ENCODE data around the gene DYNC1I2. TPM values are rescaled to one million over a fixed set of nuclear protein-coding genes. Genes with fewer than 3 reads are reported as not detected.
"Not testable (repeated sequence)": the region's sequence is repeated elsewhere in the genome, so short reads cannot be mapped to it uniquely, and the experiment has no call there.

The DYNC1I2 gene
- total RNA-seq, 4 donors from 2014 or later, result 99.6 to 116 (median 113) TPM

GRCh38 chr2:171772373-171772772 is 85.1 kb downstream of the DYNC1I2 start:
- peaks cover 0 to 7% (median 0%) of the 10 kb centered on the region in 3 donors for H3K36me3 ChIP-seq
- H3K4me1 ChIP-seq, result no peaks in the 10 kb centered on the region
- no peaks in the 10 kb centered on the region for H3K27me3 ChIP-seq
- H3K27ac ChIP-seq, result no peak overlapping the region
- 92 to 96% methylated on average over 5 of the region's 5 CpGs for WGBS, 2 donors
- no peak for DNase-seq (ENCODE audit: low spot score in 2 of 2)
- peaks cover 0 to 17% (median 0%) of the 10 kb centered on the region in 4 donors for H3K9me3 ChIP-seq
- TF ChIP-seq POLR2A (IDR thresholded peaks at IDR 0.05) (no peak), EP300 (IDR thresholded peaks at IDR 0.05) (no peak), CTCF (IDR thresholded peaks at IDR 0.05) (no peak)
- H3K4me3 ChIP-seq, result no peak overlapping the region

- not testable (repeated sequence) for H3K27ac ChIP-seq; H3K4me3 ChIP-seq; DNase-seq (ENCODE audit: low spot score in 2 of 2); H3K4me1 ChIP-seq; H3K27me3 ChIP-seq
- Histone ChIP-seq H3K36me3 (peaks cover 0 to 17% (median 0%) of the 10 kb centered on the region in 3 donors), H3K9me3 (peaks cover 0 to 30% (median 0%) of the 10 kb centered on the region in 4 donors)
- 96 to 98% methylated on average over 11 to 20 of the region's 35 CpGs for WGBS, 2 donors
Measured at GRCh38 chr2:171774581-171774980, 87.3 kb downstream of the DYNC1I2 start.

GRCh38 chr2:171778515-171778914 is 91.2 kb downstream of the DYNC1I2 start:
- 90 to 91% methylated on average over 3 of the region's 3 CpGs for WGBS, 2 donors
- DNase-seq (ENCODE audit: low spot score in 2 of 2), result no peak
- no peak overlapping the region for H3K27ac ChIP-seq
- H3K27me3 ChIP-seq, result no peaks in the 10 kb centered on the region
- H3K36me3 ChIP-seq, result peaks cover 0 to 42% (median 0%) of the 10 kb centered on the region in 3 donors
- H3K4me3 ChIP-seq, result no peak overlapping the region
- no peaks in the 10 kb centered on the region for H3K4me1 ChIP-seq
- TF ChIP-seq CTCF (IDR thresholded peaks at IDR 0.05), result no peak
- TF ChIP-seq EP300 (IDR thresholded peaks at IDR 0.05), result no peak
- TF ChIP-seq POLR2A (IDR thresholded peaks at IDR 0.05), result no peak
- peaks cover 0 to 18% (median 0%) of the 10 kb centered on the region in 4 donors for H3K9me3 ChIP-seq

- Histone ChIP-seq H3K4me1 (no peaks in the 10 kb centered on the region), H3K4me3 (no peak overlapping the region), H3K36me3 (peaks cover 0 to 92% (median 3%) of the 10 kb centered on the region in 3 donors), H3K27ac (no peak overlapping the region), H3K27me3 (no peaks in the 10 kb centered on the region), H3K9me3 (peaks cover 0 to 5% (median 0%) of the 10 kb centered on the region in 4 donors)
- TF ChIP-seq CTCF (IDR thresholded peaks at IDR 0.05), result no peak
- no peak for TF ChIP-seq POLR2A (IDR thresholded peaks at IDR 0.05)
- no peak for TF ChIP-seq EP300 (IDR thresholded peaks at IDR 0.05)
- 83 to 99% methylated on average over 3 of the region's 3 CpGs for WGBS, 2 donors
- DNase-seq (ENCODE audit: low spot score in 2 of 2), result no peak
Measured at GRCh38 chr2:171785450-171785849, 98.2 kb downstream of the DYNC1I2 start.

- no peaks in the 10 kb centered on the region for H3K9me3 ChIP-seq
- no peak overlapping the region for H3K4me3 ChIP-seq
- H3K27me3 ChIP-seq, result no peaks in the 10 kb centered on the region
- H3K36me3 ChIP-seq, result peaks cover 0 to 97% (median 3%) of the 10 kb centered on the region in 3 donors
- no peaks in the 10 kb centered on the region for H3K4me1 ChIP-seq
- TF ChIP-seq EP300 (IDR thresholded peaks at IDR 0.05), result no peak
- no peak for DNase-seq (ENCODE audit: low spot score in 2 of 2)
- no peak overlapping the region for H3K27ac ChIP-seq
- 82 to 83% methylated on average over 8 to 11 of the region's 11 CpGs for WGBS, 2 donors
Measured at GRCh38 chr2:171787333-171788072, 100.2 kb downstream of the DYNC1I2 start.

- TF ChIP-seq POLR2A (IDR thresholded peaks at IDR 0.05) (no peak), CTCF (IDR thresholded peaks at IDR 0.05) (no peak), EP300 (IDR thresholded peaks at IDR 0.05) (no peak)
- Histone ChIP-seq H3K4me1 (no peaks in the 10 kb centered on the region), H3K4me3 (no peak overlapping the region), H3K9me3 (no peaks in the 10 kb centered on the region), H3K27ac (no peak overlapping the region), H3K36me3 (peaks cover 0 to 95% (median 3%) of the 10 kb centered on the region in 3 donors), H3K27me3 (no peaks in the 10 kb centered on the region)
- 70 to 81% methylated on average over 7 of the region's 7 CpGs for whole genome bisulfite sequencing, 2 donors
- no peak for DNase-seq (ENCODE audit: low spot score in 2 of 2)
Measured at GRCh38 chr2:171788316-171788993, 101.2 kb downstream of the DYNC1I2 start.

All from tibial nerve (tissue), 4 donors.